ENCODE measurements around the gene CWC15.

The CWC15 gene

DNA sequence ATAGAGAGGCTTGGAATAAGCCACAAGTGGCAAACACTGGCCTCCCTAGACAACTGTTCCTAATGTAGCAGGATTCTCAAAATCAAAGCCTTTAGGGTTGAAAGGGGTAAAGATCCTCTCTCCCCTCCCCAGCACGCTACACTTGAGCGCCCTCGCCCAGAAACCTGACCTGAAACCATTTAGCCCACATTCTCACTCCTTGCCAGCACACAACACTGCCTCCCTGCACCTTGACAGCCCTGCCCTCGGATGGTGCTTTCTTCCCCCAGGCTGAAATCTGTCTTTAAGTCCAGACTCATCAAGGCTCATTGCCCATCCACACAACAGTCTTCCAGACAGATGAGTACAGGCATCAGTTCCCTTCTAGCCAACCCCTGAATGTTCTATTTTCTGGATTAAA lies 26.5 kb downstream of the CWC15 start:
- H3K27ac ChIP-seq: no peak overlapping the region
- H3K4me3 ChIP-seq (ENCODE audit: low read depth, low read length): no peak overlapping the region
- in situ Hi-C loops (cut with HindIII; ENCODE audit: low pct_ligation_motif_present, low sequenced_read_pairs): no loop called here
- no peak for TF ChIP-seq CTCF (IDR thresholded peaks at IDR 0.05; ENCODE audit: low read depth, low read length, missing control alignments)
- no peaks in the 10 kb centered on the region for H3K36me3 ChIP-seq (replicated peaks)
- DNase-seq: no peak
- H3K27me3 ChIP-seq (replicated peaks): no peaks in the 10 kb centered on the region

DNA sequence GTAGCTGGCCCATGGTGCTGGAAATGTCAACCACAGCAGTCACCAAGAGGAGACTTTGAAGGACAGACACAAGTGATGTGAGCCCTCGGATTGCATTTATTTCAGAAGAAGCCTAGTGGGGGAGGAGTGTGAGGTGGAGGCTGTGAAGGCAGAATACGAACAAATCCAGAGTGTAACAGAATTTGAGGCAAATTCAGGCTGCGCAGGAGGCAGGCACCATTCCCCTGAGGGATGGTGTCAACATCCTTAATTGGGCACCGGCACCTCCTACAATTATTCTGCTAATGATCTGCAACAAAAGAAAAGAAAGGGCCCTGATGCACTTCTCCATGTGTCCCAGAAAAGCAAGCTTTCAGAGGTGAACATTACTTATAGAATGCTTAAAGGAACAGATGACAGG lies 32.2 kb downstream of the CWC15 start:
- DNase-seq: no peak
- Histone ChIP-seq H3K27me3 (replicated peaks) (no peaks in the 10 kb centered on the region), H3K36me3 (replicated peaks) (no peaks in the 10 kb centered on the region), H3K4me3 (ENCODE audit: low read depth, low read length) (no peak overlapping the region), H3K27ac (no peak overlapping the region)
- in situ Hi-C loops (cut with HindIII; ENCODE audit: low pct_ligation_motif_present, low sequenced_read_pairs): no loop called here
- TF ChIP-seq CTCF (IDR thresholded peaks at IDR 0.05; ENCODE audit: low read depth, low read length, missing control alignments): no peak

DNA sequence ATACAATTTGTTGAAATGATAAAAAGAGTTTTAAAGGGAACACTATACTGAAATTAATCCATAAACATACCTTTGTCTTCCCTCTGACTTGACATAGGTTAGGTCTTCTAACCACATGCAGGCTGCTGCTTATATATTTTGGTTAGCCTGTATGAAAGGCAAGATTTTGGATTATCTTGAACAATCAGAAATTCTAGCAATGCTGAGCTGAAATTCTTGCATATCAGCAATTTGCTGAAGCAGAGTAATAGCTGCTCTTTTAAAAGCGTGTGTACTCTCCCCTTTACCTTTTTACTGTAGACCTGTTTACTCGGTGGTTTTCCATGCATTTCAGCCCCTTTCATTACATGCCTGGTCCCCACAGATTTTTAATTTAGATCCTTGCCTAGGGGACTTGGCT lies 34.0 kb downstream of the CWC15 start:
- H3K36me3 ChIP-seq (replicated peaks): no peaks in the 10 kb centered on the region
- no peaks in the 10 kb centered on the region for H3K27me3 ChIP-seq (replicated peaks)
- H3K4me3 ChIP-seq (ENCODE audit: low read depth, low read length): no peak overlapping the region
- no peak for DNase-seq
- in situ Hi-C loops (cut with HindIII; ENCODE audit: low pct_ligation_motif_present, low sequenced_read_pairs): no loop called here
- no peak overlapping the region for H3K27ac ChIP-seq
- TF ChIP-seq CTCF (IDR thresholded peaks at IDR 0.05; ENCODE audit: low read depth, low read length, missing control alignments): no peak

DNA sequence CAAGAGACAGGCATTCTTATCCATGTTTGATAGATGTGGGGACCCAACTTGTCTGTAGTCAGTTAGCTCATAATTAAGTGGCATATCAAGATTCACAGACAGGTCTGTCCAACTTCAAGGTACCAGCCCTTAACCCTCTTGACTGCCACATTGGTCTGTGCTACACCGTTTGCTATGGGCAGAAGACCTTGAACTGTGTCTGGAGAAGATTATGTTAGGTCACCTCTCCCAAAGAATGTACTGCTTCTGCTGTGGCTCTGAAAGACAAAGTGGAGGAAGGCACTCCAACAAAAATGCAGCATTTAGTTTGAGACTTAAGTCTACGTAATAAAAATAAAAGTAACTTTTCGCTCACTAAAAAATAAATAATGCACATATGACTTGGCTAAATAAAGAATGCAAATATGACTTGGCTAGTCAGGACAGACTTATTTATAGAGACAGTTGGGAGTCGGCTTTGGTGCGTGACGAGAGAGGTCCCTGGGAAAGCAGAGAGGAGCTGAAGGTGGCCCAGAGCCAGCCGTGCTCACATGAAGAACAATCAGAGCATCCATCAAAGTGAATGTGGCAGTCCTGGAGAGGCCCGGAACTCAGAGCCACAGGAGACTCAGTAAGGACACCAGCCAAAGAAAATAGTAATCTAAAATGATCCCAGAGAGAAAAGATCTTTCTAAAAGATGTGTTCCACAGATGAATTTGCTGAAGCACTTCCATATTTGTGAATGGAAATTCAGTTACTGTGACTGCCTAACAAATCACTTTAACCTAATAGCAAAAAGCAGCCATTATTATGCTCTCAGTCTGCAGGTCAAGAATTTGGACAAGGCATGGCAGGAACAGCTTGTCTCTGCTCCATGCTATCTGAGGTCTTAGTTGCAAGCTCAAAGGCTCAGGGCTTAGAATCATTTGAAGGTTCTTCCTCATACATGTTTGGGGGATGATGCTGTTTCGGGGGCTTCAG lies 35.0 kb downstream of the CWC15 start:
- in situ Hi-C loops (cut with HindIII; ENCODE audit: low pct_ligation_motif_present, low sequenced_read_pairs): no loop called here
- H3K27ac ChIP-seq: peak overlapping the region; percentile 37
- H3K36me3 ChIP-seq (replicated peaks): no peaks in the 10 kb centered on the region
- H3K4me3 ChIP-seq (ENCODE audit: low read depth, low read length): no peak overlapping the region
- TF ChIP-seq CTCF (IDR thresholded peaks at IDR 0.05; ENCODE audit: low read depth, low read length, missing control alignments): no peak
- DNase-seq: peak; percentile 91
- no peaks in the 10 kb centered on the region for H3K27me3 ChIP-seq (replicated peaks)

DNA sequence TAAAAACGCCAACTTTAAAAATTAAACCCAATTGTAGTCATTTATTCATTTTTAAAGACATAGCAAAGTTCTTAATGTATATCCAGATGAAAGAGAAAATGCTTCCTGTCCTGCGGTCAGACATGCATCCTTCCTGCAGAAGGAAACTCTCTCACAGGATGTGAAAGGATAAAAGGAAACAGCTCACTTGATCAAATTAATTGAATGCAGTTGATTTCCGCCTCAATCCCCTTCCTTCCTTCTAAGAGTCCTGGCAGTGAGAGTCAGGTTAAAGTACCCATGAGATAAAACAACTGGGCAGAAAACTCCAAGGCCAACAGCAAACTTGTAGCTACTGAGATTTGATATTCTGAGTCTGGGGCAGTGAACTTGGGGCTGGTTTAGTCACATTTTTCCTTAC lies 38.5 kb downstream of the CWC15 start:
- no peaks in the 10 kb centered on the region for H3K27me3 ChIP-seq (replicated peaks)
- no peaks in the 10 kb centered on the region for H3K36me3 ChIP-seq (replicated peaks)
- no peak overlapping the region for H3K4me3 ChIP-seq (ENCODE audit: low read depth, low read length)
- no peak for TF ChIP-seq CTCF (IDR thresholded peaks at IDR 0.05; ENCODE audit: low read depth, low read length, missing control alignments)
- in situ Hi-C loops (cut with HindIII; ENCODE audit: low pct_ligation_motif_present, low sequenced_read_pairs): no loop called here
- DNase-seq: no peak
- peak overlapping the region; percentile 92 for H3K27ac ChIP-seq
